Urinary bladder (tissue), 4 donors: ENCODE results near the gene INTS15. TPM values are rescaled to one million over a fixed set of nuclear protein-coding genes. Genes with fewer than 3 reads are reported as not detected.
A peak's percentile ranks its signal among the peaks of the same experiment; 100 is the strongest.

Source experiments
- DNase-seq: peaks from one replicate; pipeline ENCODE4 v3.0.0-alpha.2; 2015; ENCODE audit errors: extremely low spot score
- H3K27ac ChIP-seq: one replicate; pipeline ENCODE4 v1.5.1; 2013; ENCODE audit warnings: low read depth, mild to moderate bottlenecking, moderate library complexity
- H3K36me3 ChIP-seq: one replicate; pipeline ENCODE4 v1.6.1; 2013; ENCODE audit warnings: mild to moderate bottlenecking, moderate library complexity; ENCODE audit not compliant: insufficient read depth
- H3K4me1 ChIP-seq: one replicate; pipeline ENCODE4 v1.6.1; 2013; ENCODE audit warnings: mild to moderate bottlenecking, moderate library complexity; ENCODE audit not compliant: insufficient read depth
- H3K4me3 ChIP-seq: one replicate; pipeline ENCODE4 v1.5.1; 2013; ENCODE audit warnings: low read depth, low read length
- WGBS: extraction: QIAGEN DNeasy Blood & Tissue Kit; methylation state at CpG from one replicate; pipeline ENCODE4 v1.1.7; 2013; 5-methylcytosine and 5-hydroxymethylcytosine counted together
- polyA plus RNA-seq: library from polyadenylated mRNA; stranded (reverse); fragments of 200-250 nt; gene quantifications from one replicate; pipeline ENCODE4 v1.2.3, GENCODE V29; 2013
- total RNA-seq: library from RNA; depleted of rRNA; stranded (reverse); fragments of >200 nt; gene quantifications from one replicate; pipeline ENCODE4 v1.2.3, GENCODE V29; 2014
- donor health status: healthy with polysubstance abuse.
- donor health status: healthy.

INTS15 gene
- total and polyA plus RNA-seq, 2 donors, result 11.6 to 24.6 TPM

DNA sequence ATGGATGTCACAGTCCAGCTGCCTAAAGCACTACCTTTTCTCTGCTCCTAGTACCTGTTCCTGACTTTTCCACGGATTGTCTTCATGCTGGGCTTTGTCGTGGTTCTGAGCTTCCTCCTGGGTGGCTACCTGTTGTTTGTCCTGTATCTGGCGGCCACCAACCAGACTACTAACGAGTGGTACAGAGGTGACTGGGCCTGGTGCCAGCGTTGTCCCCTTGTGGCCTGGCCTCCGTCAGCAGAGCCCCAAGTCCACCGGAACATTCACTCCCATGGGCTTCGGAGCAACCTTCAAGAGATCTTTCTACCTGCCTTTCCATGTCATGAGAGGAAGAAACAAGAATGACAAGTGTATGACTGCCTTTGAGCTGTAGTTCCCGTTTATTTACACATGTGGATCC lies 1.3 kb upstream of the INTS15 start:
- H3K4me3 ChIP-seq, result no peak overlapping the region
- no peaks in the 10 kb centered on the region for H3K36me3 ChIP-seq
- no peak overlapping the region for H3K27ac ChIP-seq
- no peaks in the 10 kb centered on the region for H3K4me1 ChIP-seq
- 86% methylated on average over 9 of the region's 9 CpGs for WGBS
- no peak for DNase-seq

GRCh38 chr7:6589151-6589828 lies 531 bp upstream of the INTS15 start:
- Histone ChIP-seq H3K4me3 (no peak overlapping the region), H3K27ac (no peak overlapping the region), H3K36me3 (no peaks in the 10 kb centered on the region), H3K4me1 (no peaks in the 10 kb centered on the region)
- DNase-seq, result no peak
- 47% methylated on average over 22 of the region's 22 CpGs for WGBS

- no peak overlapping the region for H3K27ac ChIP-seq
- 6% methylated on average over 10 of the region's 10 CpGs for WGBS
- no peaks in the 10 kb centered on the region for H3K36me3 ChIP-seq
- H3K4me1 ChIP-seq, result no peaks in the 10 kb centered on the region
- peak overlapping the region; percentile 85 for H3K4me3 ChIP-seq
- no peak for DNase-seq
Measured at GRCh38 chr7:6590645-6591110, 857 bp downstream of the INTS15 start.

- no peak for DNase-seq
- WGBS, result 92% methylated on average over 15 of the region's 15 CpGs
- Histone ChIP-seq H3K4me1 (no peaks in the 10 kb centered on the region), H3K36me3 (peaks cover 5% of the 10 kb centered on the region), H3K27ac (no peak overlapping the region), H3K4me3 (no peak overlapping the region)
Measured at GRCh38 chr7:6600093-6600492, 10.3 kb downstream of the INTS15 start.

DNA sequence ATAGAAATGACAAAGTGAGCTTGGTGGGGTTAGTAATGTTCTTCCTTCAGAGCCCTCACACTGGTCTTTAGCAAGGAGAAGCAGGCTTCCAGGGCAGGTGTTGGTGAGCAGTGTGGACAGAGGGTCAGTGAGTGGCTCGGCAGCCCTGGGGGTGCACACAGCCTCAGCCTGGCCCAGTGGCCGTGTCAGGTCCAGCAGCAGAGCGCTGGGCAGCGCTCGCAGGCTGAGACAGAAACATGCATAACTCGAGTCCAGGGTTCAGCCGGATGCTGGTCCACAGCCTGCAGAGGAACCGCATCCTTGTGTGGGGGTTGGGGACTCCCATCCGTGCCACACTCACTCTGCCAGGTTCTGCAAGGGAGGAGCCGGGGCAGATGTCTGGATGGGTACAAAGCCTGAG lies 14.6 kb downstream of the INTS15 start:
- Histone ChIP-seq H3K4me3 (no peak overlapping the region), H3K36me3 (peaks cover 8% of the 10 kb centered on the region), H3K27ac (no peak overlapping the region), H3K4me1 (no peaks in the 10 kb centered on the region)
- no peak for DNase-seq
- 91% methylated on average over 10 of the region's 10 CpGs for WGBS

DNA sequence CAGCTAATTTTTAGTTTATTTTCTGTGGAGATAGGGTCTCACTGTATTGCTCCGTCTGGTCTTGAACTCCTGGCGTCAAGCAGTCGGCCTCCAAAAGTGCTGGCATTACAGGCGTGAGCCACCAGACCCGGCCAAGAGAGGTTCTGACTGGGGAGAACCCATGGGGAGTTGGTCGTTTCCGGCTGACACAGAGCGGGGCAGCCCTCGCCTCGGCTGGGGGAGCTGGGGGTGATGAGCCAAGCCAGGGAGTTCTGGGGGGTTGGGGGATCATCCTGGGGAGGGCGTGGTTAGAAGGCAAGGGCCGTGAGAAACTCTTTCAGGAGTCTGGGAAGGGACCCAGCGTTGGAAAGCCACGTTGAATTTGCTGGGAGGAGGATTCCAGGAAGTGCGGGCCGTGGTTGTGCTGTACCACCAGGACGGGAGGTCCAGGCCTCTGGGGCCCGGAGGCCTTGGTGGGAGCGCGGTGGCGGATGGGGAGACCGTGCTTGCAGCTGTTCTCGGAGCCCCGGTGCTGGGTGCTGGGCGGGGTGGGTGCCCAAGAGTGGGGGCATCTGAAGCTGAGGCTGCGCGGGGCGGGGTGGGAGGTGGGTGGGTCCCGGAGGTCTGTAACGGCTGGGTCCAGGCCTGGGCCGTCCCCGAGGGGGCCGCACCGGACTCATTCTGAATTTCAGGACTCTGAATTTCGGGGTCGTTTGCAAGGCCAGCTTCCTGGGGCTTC lies 17.2 kb downstream of the INTS15 start:
- 92% methylated on average over 36 of the region's 36 CpGs for whole genome bisulfite sequencing
- peaks cover 3% of the 10 kb centered on the region for H3K36me3 ChIP-seq
- H3K27ac ChIP-seq, result no peak overlapping the region

DNA sequence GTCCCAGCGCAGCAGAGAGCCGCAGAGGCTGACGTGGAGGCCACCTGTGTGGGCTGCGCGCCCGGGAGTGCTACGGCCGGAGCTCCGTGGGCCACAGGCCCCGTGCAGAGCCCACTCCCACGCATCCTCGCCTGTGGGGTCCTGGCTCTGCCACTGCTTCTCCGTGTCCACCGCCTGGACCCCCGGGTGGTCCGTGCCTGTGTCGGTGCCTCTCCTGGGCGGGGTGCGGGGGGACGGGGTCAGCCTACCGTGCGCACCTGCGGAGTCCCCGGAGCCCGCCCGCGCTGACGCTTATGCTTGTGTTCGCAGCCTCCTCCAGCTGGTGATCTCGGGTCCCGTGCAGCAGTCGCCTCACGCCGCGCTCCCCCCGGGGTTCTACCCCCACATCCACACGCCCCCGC lies 17.8 kb downstream of the INTS15 start:
- H3K27ac ChIP-seq, result no peak overlapping the region
- H3K4me3 ChIP-seq, result no peak overlapping the region
- peaks cover 3% of the 10 kb centered on the region for H3K36me3 ChIP-seq
- DNase-seq, result no peak
- 94% methylated on average over 38 of the region's 38 CpGs for WGBS
- no peaks in the 10 kb centered on the region for H3K4me1 ChIP-seq

More for the DNA sequence above, 17.2 kb downstream of the INTS15 start:
- Histone ChIP-seq H3K4me1 (no peaks in the 10 kb centered on the region), H3K4me3 (no peak overlapping the region)
- no peak for DNase-seq

DNA sequence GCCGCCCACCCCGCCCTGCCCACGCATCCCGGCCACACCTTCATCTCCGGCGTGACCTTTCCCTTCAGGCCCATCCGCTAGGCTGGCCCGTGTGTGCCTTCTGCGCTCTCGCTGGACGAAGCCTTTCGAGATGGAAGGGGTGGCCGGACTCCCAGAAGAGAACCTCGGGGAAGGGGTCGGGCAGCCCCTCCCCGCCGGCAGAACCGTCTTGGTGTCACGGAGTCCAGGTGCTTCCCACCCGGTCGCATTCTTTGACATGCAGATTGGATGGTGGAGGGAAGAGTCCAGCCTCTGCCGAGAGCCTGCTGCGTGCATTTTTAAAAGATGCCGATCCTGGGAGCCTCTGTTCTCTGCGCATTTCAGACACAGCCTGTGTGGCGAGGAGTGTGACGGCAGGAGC lies 18.3 kb downstream of the INTS15 start:
- 87% methylated on average over 27 of the region's 27 CpGs for whole genome bisulfite sequencing
- Histone ChIP-seq H3K4me1 (no peaks in the 10 kb centered on the region), H3K36me3 (peaks cover 3% of the 10 kb centered on the region), H3K27ac (no peak overlapping the region), H3K4me3 (no peak overlapping the region)
- no peak for DNase-seq

GRCh38 chr7:6608794-6609193 lies 19.0 kb downstream of the INTS15 start:
- no peak for DNase-seq
- no peak overlapping the region for H3K27ac ChIP-seq
- H3K4me1 ChIP-seq, result no peaks in the 10 kb centered on the region
- peaks cover 3% of the 10 kb centered on the region for H3K36me3 ChIP-seq
- WGBS, result 93% methylated on average over 12 of the region's 12 CpGs
- no peak overlapping the region for H3K4me3 ChIP-seq

GRCh38 chr7:6612819-6613218 lies 23.0 kb downstream of the INTS15 start:
- H3K27ac ChIP-seq, result no peak overlapping the region
- WGBS, result 74% methylated on average over 7 of the region's 7 CpGs
- H3K4me1 ChIP-seq, result peaks cover 3% of the 10 kb centered on the region
- DNase-seq, result no peak
- H3K36me3 ChIP-seq, result no peaks in the 10 kb centered on the region
- no peak overlapping the region for H3K4me3 ChIP-seq

DNA sequence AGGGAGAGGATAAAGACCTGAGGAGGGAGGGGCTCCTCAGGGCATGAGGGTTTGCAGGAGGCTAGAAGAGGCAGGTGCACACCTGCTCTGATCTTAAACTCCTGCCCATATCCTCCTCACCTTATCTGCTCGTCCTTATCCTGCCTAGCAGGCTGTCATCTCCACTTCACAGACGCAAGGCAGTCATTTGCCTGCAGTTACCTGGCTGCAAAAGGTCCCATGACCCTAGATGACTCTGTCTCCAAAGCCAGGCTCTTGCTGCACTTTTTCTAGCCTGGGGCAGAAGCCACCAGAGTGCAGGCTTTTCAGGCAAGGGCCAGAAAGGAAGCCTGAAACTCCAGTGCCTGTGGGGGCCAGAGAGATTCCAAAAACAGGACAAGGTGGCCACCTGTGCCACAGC lies 23.9 kb downstream of the INTS15 start:
- H3K4me3 ChIP-seq, result no peak overlapping the region
- no peak for DNase-seq
- H3K27ac ChIP-seq, result no peak overlapping the region
- peaks cover 3% of the 10 kb centered on the region for H3K4me1 ChIP-seq
- no peaks in the 10 kb centered on the region for H3K36me3 ChIP-seq
- 31% methylated on average over 2 of the region's 2 CpGs for WGBS

DNA sequence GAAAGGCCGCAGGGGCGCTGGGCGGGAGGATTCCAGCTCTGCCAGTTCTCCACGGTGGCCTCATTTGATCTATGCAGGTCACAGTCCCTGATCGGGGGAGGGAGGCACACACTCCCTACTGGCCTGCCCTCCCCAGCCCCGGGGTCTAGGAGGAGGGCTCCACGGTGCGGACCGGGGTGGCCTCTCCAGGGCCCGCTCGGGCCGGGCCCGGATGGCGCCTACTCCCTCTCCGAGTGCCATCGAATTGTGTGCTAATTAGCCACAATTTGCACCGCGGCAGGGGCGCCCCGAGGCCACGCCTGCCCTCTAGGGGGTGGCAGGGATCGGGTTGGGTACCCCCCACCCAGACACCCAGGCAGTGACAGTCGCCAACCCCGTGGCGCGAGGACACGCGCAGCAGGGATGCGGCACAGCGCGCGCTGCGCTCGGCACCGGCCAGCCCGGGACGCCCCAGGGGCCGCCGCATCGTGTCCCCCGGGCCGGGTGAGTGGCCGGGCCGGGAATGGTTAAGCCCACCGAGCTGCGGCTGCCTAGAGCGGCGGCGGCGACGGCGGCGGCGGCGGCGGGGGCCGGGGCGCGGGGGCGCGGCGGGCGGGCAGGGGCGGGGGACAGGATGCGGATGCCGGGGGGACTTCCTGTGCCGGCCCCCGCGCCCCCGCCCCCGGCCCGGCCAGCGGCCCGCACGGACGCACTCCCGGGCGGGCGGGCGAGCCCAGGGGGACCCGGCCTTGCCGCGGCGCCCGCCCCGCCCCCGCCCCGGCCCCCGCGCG lies 25.3 kb downstream of the INTS15 start, which contains the start of gene ZNF853:
Gene ZNF853, plus strand, starts transcription at position 658 of the 770 bp plus-strand sequence. CDS start 565 bp downstream, outside the sequence.
- Histone ChIP-seq H3K4me3 (peak within 1 kb of the TSS; percentile 84), H3K36me3 (no peaks in the 10 kb centered on the region), H3K4me1 (peaks cover 3% of the 10 kb centered on the region), H3K27ac (no peak within 1 kb of the TSS)
- no peak for DNase-seq
- 3% methylated on average over 91 of the region's 91 CpGs for WGBS

DNA sequence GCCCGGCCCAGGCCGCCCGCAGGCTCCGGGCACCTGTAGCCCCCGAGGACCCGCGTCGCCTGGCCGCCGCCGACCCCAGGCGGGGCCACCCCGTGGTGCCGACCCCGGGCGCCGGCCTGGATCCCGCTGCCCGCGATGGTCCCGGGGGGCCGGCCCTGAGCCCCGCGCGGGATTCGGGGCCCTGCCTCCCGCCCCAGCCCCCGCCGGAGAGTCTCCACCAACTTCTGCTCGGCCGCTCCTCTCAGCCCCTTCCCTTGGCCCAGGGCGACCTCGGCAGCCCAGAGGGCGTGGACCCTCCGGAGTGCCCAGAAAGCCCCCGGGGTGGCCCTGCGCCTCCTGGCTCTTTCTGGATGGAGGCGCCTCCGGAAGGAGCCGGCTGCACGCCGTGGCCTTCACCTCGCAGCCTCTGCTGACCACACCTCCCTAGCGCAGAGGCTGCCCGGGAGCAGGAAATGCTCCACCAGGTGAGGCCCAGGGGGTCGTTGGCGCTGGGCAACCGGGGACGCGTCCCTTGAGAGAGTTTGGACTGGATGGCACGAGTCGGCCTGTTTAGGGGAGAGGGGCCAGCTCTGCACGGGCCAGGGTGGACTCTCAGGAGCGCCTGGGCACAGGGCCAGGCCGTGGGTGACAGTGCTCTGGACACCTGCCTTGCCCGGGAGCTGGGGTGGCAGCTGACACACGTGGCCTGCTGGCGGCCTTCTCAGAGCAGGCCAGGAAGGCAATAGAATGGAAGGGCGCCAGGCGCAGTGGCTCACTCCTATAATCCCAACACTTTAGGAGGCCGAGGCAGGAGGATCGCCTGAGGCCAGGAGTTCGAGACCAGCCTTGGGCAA lies 26.1 kb downstream of the INTS15 start:
- WGBS, result 10% methylated on average over 62 of the region's 63 CpGs
- no peak overlapping the region for H3K27ac ChIP-seq
- DNase-seq, result no peak

More for the DNA sequence above, 26.1 kb downstream of the INTS15 start:
- Histone ChIP-seq H3K4me3 (peak overlapping the region; percentile 84), H3K4me1 (peaks cover 3% of the 10 kb centered on the region), H3K36me3 (no peaks in the 10 kb centered on the region)
